ENCODE data around the gene RHOH.
A peak's percentile ranks its signal among the peaks of the same experiment; 100 is the strongest.
"Not testable (repeated sequence)": the region's sequence is repeated elsewhere in the genome, so short reads cannot be mapped to it uniquely, and the experiment has no call there.

Gene RHOH

DNA sequence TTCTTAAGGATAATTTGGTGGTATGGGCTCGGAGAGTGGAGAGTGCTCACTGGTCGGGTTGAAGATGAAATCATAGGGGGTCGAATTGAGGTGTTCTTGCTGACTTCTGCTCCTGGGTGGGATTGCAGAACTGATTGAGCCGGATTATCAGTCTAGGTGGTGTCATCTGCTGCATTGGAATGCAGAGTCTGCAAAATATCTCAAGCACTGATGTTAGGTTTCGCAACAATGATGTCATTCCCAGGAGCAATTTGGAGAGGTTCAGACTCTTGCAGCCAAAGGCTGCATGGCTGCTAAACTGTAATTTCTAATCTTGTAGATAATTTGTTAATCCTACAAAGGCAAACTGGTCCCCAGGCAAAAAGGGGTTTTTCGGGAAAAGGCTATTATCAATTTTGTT is 67.7 kb downstream of the RHOH start:
- DNase-seq, result no peak

DNA sequence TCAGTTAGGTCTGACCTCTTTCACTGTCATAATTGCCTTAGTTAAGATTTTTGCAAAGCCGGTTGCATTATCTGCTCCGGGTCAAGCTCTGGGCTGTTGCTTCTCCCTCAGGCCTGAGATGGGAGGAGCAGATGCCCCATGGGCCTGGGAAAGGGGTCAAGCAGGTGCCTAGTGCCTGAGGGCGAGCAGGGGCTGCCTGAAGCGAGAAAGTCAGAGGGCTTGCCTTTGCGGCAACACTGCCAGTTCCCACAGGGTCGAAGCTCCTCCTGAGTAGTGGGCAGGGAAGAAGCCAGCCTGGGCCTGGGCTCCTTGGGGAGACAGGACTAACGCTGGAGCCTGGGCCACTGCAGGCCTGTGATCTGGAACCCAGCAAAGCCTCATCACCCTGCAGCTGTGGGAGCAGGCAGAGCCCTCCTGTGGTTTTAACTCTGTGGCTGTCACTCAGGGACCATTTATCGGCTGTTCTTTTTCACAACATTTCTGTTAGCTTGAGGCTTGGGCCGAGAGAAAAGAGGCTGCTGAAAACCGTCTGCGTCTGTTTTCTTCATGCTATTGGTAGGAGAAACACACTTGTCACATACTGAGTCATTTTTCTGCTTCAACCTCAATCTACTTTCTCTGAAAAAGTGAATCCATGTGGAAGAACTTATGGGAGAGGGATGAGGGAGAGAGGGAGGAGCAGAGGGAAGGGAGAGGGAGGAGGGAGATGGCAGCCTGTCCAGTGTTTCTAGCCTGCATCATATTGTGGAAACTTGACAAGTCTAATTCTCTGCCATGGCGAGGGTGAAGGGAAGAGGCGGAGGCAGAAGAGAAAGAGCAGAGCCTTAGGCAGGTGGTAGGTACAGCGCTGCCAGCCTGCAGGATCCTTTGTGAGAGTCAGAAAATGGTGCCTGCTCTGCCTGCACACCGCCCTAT is 68.4 kb downstream of the RHOH start:
- peak; percentile 28 for DNase-seq

- DNase-seq, result no peak
Observed at GRCh38 chr4:40265910-40266274, 69.1 kb downstream of the RHOH start.

GRCh38 chr4:40269133-40269532 is 72.3 kb downstream of the RHOH start:
- DNase-seq, result no peak

GRCh38 chr4:40270609-40271008 is 73.8 kb downstream of the RHOH start:
- no peak for DNase-seq

DNA sequence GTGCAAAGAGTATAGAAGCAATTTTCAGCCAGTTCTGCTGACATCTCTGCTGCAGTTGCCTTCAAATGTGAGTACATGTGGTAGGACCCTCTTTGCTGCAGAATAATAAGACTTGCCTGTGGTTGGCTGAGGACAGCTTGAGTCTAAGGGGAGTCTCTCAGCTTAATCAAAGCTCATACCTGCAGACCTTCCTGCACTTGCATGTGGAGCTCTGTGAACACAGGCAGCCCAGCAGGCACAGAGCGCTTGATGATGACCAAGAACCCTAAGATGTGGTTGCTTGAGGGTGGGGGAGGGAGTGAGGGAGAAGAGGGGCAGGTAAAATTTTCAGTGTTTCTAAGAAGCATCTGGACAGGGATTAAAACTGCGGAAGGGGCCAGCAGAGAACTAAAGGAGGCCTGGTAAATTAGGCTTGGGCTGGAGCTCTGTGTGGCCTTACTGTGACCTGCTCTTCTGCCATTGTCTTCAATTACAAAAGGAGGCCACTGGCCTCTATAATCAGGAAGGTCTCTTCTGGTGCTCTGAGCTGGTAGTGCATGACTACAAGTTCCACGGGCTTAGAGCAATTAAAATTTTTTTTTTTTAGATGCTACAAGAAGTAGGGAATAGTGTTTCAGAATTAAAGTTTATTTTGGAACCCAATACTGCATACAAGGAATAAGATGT is 78.4 kb downstream of the RHOH start:
- no peak for DNase-seq

DNA sequence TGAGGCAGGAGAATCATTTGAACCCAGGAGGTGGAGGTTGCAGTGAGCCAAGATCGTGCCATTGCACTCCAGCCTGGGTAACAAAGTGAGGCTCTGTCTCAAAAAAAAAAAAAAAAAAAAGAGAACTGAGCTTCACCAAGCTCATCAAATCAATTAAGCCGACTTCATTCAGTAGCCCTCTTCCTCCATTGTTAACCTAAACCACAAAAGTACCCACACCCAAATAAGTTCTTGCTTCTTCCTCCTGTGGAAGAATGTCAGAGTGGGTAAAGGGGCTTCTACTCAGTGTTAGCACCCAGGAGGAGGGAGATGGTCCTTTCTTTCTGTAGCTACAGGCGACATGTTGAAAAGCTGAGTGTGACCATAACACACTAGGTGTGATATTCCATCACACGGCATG is 79.7 kb downstream of the RHOH start:
- DNase-seq, result no peak

DNA sequence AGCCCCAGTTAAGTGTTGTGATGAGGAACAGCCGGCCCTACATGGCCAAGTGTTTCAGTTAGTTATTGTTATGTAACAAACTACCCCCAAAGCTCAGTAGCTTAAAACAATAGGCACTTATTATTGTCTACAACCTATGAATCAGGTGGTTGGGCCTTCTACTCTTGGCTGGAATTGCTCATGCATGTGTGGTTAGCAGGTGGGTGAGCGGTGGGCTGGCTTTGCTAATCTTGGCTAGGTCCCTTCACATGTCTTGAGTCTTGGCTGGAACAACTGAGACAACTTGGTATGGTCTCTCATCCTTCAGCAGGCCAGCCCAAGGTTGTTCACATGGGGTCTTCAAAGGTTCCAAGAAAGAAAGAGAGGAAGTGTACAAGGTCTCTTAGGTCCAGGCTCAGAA is 83.8 kb downstream of the RHOH start:
- peak; percentile 53 for DNase-seq

GRCh38 chr4:40281099-40281498 is 84.3 kb downstream of the RHOH start:
- no peak for DNase-seq

GRCh38 chr4:40281913-40282312 is 85.1 kb downstream of the RHOH start:
- no peak for DNase-seq

DNA sequence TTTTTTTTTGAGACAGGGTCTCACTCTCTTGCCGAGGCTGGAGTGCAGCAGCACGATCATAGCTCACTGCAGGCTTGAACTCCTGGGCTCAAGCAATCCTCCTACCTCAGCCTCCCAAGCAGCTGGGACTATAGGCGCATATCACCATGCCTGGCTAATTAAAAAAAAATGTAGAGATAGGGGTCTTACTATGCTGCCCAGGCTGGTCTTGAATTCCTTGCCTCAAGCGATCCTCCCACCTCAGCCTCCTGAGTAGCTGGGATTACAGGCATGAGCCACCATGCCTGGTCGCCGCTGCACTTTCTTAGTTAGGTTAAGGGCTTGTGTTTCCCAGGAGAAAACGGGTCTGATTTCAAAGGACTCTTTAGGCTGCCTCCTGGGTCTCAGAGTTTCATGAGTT is 86.0 kb downstream of the RHOH start:
- not testable (repeated sequence) for DNase-seq

GRCh38 chr4:40283413-40283812 is 86.6 kb downstream of the RHOH start:
- DNase-seq, result peak; percentile 57

GRCh38 chr4:40283968-40284367 is 87.1 kb downstream of the RHOH start:
- peak; percentile 92 for DNase-seq

- DNase-seq, result no peak
Observed at GRCh38 chr4:40285692-40286091, 88.9 kb downstream of the RHOH start.

DNA sequence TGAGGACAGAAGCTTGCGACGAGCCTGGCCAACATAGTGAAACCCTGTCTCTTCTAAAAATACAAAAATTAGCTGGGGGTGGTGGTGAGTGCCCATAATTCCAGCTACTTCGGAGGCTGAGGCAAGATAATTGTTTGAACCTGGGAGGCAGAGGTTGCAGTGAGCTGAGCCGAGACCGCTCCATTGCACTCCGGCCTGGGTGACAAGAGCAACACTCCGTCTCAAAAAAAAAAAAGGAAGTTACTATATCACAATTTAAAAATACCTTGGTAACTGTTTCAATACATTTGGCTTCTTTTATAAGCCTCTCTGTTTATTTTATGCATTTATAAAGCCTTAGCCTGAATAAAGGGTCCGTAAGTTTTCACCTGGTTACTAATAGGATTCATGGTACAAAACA is 91.7 kb downstream of the RHOH start:
- DNase-seq, result no peak

GRCh38 chr4:40289366-40290188 is 92.7 kb downstream of the RHOH start:
- DNase-seq, result peak; percentile 41

DNA sequence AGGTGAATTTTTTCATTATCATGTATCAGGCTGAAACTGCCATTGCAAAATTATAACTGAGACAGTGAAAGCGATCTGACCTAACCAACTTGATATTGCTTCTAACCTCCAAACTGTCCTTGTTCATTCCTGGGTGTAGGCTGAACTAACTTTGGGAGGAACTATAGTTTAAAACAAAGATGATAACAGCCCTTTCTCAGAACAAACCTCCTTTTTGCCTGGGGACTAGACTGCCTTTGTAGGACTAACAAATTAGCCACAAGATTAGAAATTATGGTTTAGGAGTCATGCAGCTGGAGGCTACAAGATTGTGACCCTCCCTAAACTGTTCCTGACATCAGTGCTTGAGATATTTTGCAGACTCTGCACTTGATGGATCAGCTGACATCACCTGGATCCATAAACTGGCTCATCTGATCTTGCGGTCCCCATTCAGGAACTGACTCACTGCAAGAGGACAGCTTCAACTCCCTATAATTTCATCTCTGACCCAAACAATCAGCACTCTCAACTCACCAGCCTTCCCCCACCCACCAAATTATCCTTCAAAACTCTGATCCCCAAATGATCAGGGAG is 93.9 kb downstream of the RHOH start:
- not testable (repeated sequence) for DNase-seq

DNA sequence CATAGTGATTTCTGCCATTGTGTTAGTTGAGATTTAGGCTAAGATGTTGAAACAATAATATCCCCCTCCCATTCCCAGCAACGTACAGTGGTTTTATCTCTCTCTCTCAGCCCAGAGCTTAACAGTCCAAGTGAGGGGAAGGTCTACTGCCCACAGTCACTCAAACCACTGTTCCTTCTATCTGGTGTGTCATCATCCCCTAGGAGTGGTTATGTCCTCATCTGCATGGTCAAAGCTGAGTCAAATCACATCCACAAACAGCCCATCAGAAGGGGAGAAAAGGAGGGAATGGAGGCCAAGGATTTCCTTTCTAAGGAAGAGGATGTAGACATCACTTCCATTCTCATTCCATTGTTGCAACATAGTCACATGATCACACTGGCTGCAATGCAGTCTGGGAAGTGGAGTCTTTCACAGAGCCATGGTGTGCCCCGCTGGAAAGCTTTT is 95.5 kb downstream of the RHOH start:
- no peak for DNase-seq

DNA sequence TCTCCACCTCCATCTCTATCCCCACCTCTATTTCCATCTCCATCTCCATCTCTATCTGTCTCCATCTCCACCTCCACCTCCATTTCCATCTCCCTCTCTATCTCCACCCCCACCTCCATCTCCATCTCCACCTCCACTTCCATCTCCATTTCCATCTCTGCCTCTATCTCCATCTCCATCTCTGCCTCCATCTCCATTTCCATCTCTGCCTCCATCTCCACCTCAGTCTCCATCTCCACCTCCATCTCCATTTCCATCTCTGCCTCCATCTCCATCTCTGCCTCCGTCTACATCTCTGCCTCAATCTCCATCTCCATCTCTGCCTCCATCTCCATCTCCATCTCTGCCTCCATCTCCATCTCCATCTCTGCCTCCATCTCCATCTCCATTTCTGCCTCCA is 97.5 kb downstream of the RHOH start:
- no peak for DNase-seq

- not testable (repeated sequence) for DNase-seq
Observed at GRCh38 chr4:40295030-40295429, 98.2 kb downstream of the RHOH start.

GRCh38 chr4:40295572-40295971 is 98.7 kb downstream of the RHOH start:
- no peak for DNase-seq

Data from stimulated activated CD4-positive, alpha-beta T cell treated with anti-CD3 and anti-CD28 coated beads, Interleukin-1b, Interleukin-23, amount 100 ng/mL, for 48 hours (primary cell).